ENCODE results near the gene ATXN1.

DNA sequence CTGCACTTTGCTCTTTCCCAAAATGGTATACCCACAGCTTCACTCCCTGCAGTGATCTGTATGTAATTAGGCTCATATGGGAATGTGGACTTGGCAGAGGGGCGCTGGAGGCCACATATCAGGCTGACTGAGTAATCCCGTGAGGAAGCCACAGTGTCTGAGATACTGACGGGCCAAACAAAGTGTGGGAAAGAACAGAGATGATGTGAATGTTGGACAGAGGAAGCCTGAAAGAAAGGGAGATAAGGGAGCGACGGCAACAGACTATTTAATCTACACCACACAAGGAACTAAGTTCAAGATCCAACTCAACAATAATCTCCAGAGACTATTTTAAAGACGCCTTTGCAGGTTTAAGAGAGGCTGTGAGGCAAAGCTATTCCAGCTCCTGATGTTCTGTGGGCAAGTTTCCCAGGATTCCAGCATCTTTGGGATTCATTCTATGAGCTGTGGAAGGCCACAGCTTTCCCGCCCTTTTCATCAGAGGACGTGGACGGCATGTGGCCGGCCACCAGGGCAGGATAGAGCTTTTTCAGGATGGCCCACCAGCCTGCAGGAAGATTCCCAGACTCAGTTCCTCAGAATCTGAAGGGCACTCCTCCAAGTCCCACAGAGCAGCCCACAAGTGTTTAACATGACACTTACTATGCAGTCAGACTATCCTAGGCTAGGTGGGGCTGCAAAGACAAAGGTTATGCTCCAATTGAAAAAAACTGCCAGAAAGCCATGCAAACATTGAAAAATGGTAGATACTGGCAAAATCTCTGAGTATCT is 237.5 kb downstream of the ATXN1 start:
- TF ChIP-seq POLR2A (IDR thresholded peaks at IDR 0.05; ENCODE audit: control extremely low read depth in 1 of 2, low read depth in 2 of 2, low read length in 2 of 2) (no peak), CREB1 (IDR thresholded peaks at IDR 0.05) (no peak), POLR2AphosphoS5 (IDR thresholded peaks at IDR 0.05; ENCODE audit: low read depth, low read length) (no peak), EP300 (IDR thresholded peaks at IDR 0.05; ENCODE audit: borderline replicate concordance in 1 of 2, low read depth in 2 of 2, low read length in 2 of 2) (no peak), SP4 (IDR thresholded peaks at IDR 0.05; ENCODE audit: low read length) (no peak), ZNF274 (IDR thresholded peaks at IDR 0.05; ENCODE audit: borderline replicate concordance, extremely low read depth, low read length) (no peak), TAF1 (IDR thresholded peaks at IDR 0.05; ENCODE audit: low read depth, low read length) (no peak), CBX5 (IDR thresholded peaks at IDR 0.05; ENCODE audit: low read depth, low read length) (no peak), RNF2 (IDR thresholded peaks at IDR 0.05; ENCODE audit: borderline replicate concordance, low read depth, low read length, missing control alignments, poor library complexity, severe bottlenecking) (no peak), KDM1A (IDR thresholded peaks at IDR 0.05; ENCODE audit: borderline replicate concordance, low read length) (no peak)
- TF ChIP-seq, protein P1, sequence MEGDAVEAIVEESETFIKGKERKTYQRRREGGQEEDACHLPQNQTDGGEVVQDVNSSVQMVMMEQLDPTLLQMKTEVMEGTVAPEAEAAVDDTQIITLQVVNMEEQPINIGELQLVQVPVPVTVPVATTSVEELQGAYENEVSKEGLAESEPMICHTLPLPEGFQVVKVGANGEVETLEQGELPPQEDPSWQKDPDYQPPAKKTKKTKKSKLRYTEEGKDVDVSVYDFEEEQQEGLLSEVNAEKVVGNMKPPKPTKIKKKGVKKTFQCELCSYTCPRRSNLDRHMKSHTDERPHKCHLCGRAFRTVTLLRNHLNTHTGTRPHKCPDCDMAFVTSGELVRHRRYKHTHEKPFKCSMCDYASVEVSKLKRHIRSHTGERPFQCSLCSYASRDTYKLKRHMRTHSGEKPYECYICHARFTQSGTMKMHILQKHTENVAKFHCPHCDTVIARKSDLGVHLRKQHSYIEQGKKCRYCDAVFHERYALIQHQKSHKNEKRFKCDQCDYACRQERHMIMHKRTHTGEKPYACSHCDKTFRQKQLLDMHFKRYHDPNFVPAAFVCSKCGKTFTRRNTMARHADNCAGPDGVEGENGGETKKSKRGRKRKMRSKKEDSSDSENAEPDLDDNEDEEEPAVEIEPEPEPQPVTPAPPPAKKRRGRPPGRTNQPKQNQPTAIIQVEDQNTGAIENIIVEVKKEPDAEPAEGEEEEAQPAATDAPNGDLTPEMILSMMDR (IDR thresholded peaks at IDR 0.05; ENCODE audit: control extremely low read depth in 1 of 3, insufficient read depth in 1 of 3, low read depth in 1 of 3, low read length in 3 of 3), result no peak
- TF ChIP-seq, protein P2, sequence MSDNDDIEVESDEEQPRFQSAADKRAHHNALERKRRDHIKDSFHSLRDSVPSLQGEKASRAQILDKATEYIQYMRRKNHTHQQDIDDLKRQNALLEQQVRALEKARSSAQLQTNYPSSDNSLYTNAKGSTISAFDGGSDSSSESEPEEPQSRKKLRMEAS (IDR thresholded peaks at IDR 0.05), result no peak
